B cell (primary cell): Measurements from ENCODE around the gene NR4A3.

Source experiments
- CTCF ChIP-seq: fragments of 200-600 bp; IDR thresholded peaks from one replicate; pipeline ENCODE4 v1.8.0; 2022; ENCODE audit warnings: antibody characterized with exemption, mild to moderate bottlenecking
- EZH2 ChIP-seq: IDR thresholded peaks from 2 replicates; pipeline ENCODE4 v1.6.1; 2012; ENCODE audit warnings: borderline replicate concordance, low read depth, mild to moderate bottlenecking, moderate library complexity, low read length; ENCODE audit not compliant: insufficient read depth, poor library complexity, severe bottlenecking

- TF ChIP-seq CTCF = no peak
- TF ChIP-seq EZH2 = no peak
Observed at GRCh38 chr9:99814359-99814758, 7.3 kb upstream of the NR4A3 start.
